Stimulated activated CD8-positive, alpha-beta memory T cell treated with anti-CD3 and anti-CD28 coated beads, Interleukin-15, amount 100 ng/mL, for 48 hours (primary cell): ENCODE results near the gene OPRM1.

ENCODE experiments used
- DNase-seq, 2 donors: peaks; one replicate each; pipeline ENCODE4 v3.0.0-alpha.2; 2020; ENCODE audit warnings: low read depth in 2 of 2

The OPRM1 gene

GRCh38 chr6:154202958-154203357 lies 163.9 kb downstream of the OPRM1 start:
- DNase-seq = no peak

- no peak for DNase-seq
Measured at GRCh38 chr6:154206141-154206540, 167.1 kb downstream of the OPRM1 start.

- DNase-seq = no peak
Measured at GRCh38 chr6:154206996-154207395, 168.0 kb downstream of the OPRM1 start.

GRCh38 chr6:154209555-154209954 lies 170.5 kb downstream of the OPRM1 start:
- DNase-seq = no peak

- no peak for DNase-seq
Measured at GRCh38 chr6:154210678-154211077, 171.6 kb downstream of the OPRM1 start.

GRCh38 chr6:154213782-154214181 lies 174.7 kb downstream of the OPRM1 start:
- DNase-seq = no peak

- DNase-seq = no peak
Measured at GRCh38 chr6:154218301-154218700, 179.3 kb downstream of the OPRM1 start.

- DNase-seq = no peak
Measured at GRCh38 chr6:154218787-154219186, 179.7 kb downstream of the OPRM1 start.

- DNase-seq = no peak
Measured at GRCh38 chr6:154219250-154219649, 180.2 kb downstream of the OPRM1 start.

GRCh38 chr6:154222716-154223115 lies 183.7 kb downstream of the OPRM1 start:
- DNase-seq = no peak

GRCh38 chr6:154223296-154223695 lies 184.3 kb downstream of the OPRM1 start:
- no peak for DNase-seq

- no peak for DNase-seq
Measured at GRCh38 chr6:154226461-154226860, 187.4 kb downstream of the OPRM1 start.

- DNase-seq = no peak
Measured at GRCh38 chr6:154227862-154228520, 189.0 kb downstream of the OPRM1 start.

- DNase-seq = no peak
Measured at GRCh38 chr6:154228521-154228905, 189.5 kb downstream of the OPRM1 start.

GRCh38 chr6:154229786-154230185 lies 190.7 kb downstream of the OPRM1 start:
- peak; percentile 50 to 51 for DNase-seq

GRCh38 chr6:154230393-154230792 lies 191.4 kb downstream of the OPRM1 start:
- no peak for DNase-seq

GRCh38 chr6:154230910-154231595 lies 192.0 kb downstream of the OPRM1 start:
- DNase-seq = no peak

- no peak for DNase-seq
Measured at GRCh38 chr6:154232013-154232910, 193.2 kb downstream of the OPRM1 start.

- no peak for DNase-seq
Measured at GRCh38 chr6:154233383-154233782, 194.3 kb downstream of the OPRM1 start.

- DNase-seq = no peak
Measured at GRCh38 chr6:154234019-154234772, 195.2 kb downstream of the OPRM1 start.

GRCh38 chr6:154236646-154237301 lies 197.7 kb downstream of the OPRM1 start:
- no peak for DNase-seq
